NT2/D1 (cell line): ENCODE data around the gene DTD2.

ENCODE experiments used
- YY1 ChIP-seq: IDR thresholded peaks from 2 replicates; pipeline ENCODE4 v1.6.1; 2011; ENCODE audit not compliant: insufficient read length, insufficient read depth
- ZNF274 ChIP-seq: IDR thresholded peaks from 2 replicates; pipeline ENCODE4 v1.6.1; 2011; ENCODE audit warnings: mild to moderate bottlenecking, low read depth, low read length

DNA sequence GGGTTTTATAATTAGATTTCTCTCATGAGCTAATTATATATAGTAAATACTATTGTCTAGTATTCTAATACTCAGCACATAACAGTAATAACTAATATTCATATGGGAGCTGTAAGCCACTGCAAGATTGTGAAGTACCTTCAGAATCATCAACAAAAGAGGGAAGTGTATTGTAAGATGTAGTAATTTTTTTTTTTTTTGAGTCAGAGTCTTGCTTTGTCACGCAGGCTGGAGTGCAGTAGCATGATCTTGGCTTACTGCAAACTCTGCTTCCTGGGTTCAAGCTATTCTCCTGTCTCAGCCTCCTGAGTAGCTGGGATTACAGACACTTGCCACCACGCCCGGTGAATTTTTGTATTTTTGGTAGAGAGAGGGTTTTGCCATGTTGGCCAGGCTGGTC, 27.4 kb upstream of the DTD2 start:
- TF ChIP-seq ZNF274: no peak
- TF ChIP-seq YY1: no peak
